GM12878 (cell line): Measurements from ENCODE around the gene CHN2.

Experiments used
- CTCF ChIP-seq, 3 experiments: IDR thresholded peaks in 2 of 3; conservative IDR thresholded peaks in 1 of 3; 2 replicates each; pipeline ENCODE4 v1.5.1; 2011; ENCODE audit warnings: low read depth in 3 of 3, low read length in 3 of 3, mild to moderate bottlenecking in 3 of 3, control low read depth in 2 of 3, moderate library complexity in 2 of 3, inconsistent platforms in 1 of 3, mixed read lengths in 1 of 3; ENCODE audit not compliant: control insufficient read depth in 2 of 3, insufficient read depth in 1 of 3; ENCODE audit errors: extremely low read depth in 1 of 3
- EZH2 ChIP-seq: IDR thresholded peaks from 2 replicates; pipeline ENCODE4 v1.6.1; 2012; ENCODE audit warnings: low read depth, mild to moderate bottlenecking, control low read depth, inconsistent platforms, low read length, borderline replicate concordance; ENCODE audit not compliant: control insufficient read depth
- IRF3 ChIP-seq: fragments of 450-650 bp; IDR thresholded peaks from 2 replicates; pipeline ENCODE4 v1.6.1; 2014; ENCODE audit warnings: mild to moderate bottlenecking
- MTA3 ChIP-seq: IDR thresholded peaks from 2 replicates; pipeline ENCODE4 v1.6.1; 2012; ENCODE audit warnings: low read length, inconsistent platforms, borderline replicate concordance
- POLR2AphosphoS5 ChIP-seq: IDR thresholded peaks from 2 replicates; pipeline ENCODE4 v1.6.1; 2011; ENCODE audit warnings: mild to moderate bottlenecking, low read length, inconsistent platforms
- TF ChIP-seq, protein P1 (sequence below): IDR thresholded peaks from 2 replicates; pipeline ENCODE4 v1.6.1; 2011; ENCODE audit warnings: borderline replicate concordance, low read depth, mild to moderate bottlenecking, moderate library complexity, mixed read lengths, low read length; ENCODE audit not compliant: insufficient read depth; ENCODE audit errors: extremely low read length
- TF ChIP-seq, protein P2 (sequence below): IDR thresholded peaks from 2 replicates; pipeline ENCODE4 v1.6.1; 2012; ENCODE audit warnings: low read length, inconsistent platforms

GRCh38 chr7:29355388-29355787 lies 160.8 kb downstream of the CHN2 start:
- no peak for TF ChIP-seq MTA3
- TF ChIP-seq CTCF (IDR thresholded peaks at IDR 0.05 in 2 of 3, conservative IDR thresholded peaks at IDR 0.05 in 1 of 3; ENCODE audit: control insufficient read depth in 2 of 3, extremely low read depth in 1 of 3, insufficient read depth in 1 of 3, low read depth in 3 of 3, low read length in 3 of 3): no peak
- TF ChIP-seq, protein P1, sequence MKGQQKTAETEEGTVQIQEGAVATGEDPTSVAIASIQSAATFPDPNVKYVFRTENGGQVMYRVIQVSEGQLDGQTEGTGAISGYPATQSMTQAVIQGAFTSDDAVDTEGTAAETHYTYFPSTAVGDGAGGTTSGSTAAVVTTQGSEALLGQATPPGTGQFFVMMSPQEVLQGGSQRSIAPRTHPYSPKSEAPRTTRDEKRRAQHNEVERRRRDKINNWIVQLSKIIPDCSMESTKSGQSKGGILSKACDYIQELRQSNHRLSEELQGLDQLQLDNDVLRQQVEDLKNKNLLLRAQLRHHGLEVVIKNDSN: no peak
- no peak for TF ChIP-seq EZH2
- TF ChIP-seq POLR2AphosphoS5: no peak
- TF ChIP-seq, protein P2, sequence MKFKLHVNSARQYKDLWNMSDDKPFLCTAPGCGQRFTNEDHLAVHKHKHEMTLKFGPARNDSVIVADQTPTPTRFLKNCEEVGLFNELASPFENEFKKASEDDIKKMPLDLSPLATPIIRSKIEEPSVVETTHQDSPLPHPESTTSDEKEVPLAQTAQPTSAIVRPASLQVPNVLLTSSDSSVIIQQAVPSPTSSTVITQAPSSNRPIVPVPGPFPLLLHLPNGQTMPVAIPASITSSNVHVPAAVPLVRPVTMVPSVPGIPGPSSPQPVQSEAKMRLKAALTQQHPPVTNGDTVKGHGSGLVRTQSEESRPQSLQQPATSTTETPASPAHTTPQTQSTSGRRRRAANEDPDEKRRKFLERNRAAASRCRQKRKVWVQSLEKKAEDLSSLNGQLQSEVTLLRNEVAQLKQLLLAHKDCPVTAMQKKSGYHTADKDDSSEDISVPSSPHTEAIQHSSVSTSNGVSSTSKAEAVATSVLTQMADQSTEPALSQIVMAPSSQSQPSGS: no peak
- no peak for TF ChIP-seq IRF3
